ENCODE data around the gene CUX1.
A peak's percentile ranks its signal among the peaks of the same experiment; 100 is the strongest.

The CUX1 gene

DNA sequence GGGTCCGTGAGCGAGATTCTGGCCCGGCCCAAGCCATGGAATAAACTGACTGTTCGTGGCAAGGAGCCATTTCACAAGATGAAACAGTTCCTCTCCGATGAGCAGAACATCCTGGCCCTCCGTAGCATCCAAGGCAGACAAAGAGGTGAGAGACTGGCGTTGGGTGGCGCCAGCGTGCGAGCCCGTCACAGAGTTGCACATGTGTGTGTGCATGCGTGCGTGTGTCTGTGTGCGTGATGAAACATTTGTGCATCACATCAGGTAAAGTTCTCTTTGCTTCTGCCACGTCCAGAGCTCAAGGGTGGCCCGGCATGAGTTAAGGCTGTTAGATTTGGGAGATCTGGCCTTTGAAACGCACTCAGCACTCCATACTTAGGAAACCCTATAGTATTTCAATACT, 379.7 kb downstream of the CUX1 start:
- no peak overlapping the region for H3K4me3 ChIP-seq (ENCODE audit: control insufficient read depth, low read depth, low read length)
- no peak for DNase-seq (ENCODE audit: low read depth)
- TF ChIP-seq, protein P1, sequence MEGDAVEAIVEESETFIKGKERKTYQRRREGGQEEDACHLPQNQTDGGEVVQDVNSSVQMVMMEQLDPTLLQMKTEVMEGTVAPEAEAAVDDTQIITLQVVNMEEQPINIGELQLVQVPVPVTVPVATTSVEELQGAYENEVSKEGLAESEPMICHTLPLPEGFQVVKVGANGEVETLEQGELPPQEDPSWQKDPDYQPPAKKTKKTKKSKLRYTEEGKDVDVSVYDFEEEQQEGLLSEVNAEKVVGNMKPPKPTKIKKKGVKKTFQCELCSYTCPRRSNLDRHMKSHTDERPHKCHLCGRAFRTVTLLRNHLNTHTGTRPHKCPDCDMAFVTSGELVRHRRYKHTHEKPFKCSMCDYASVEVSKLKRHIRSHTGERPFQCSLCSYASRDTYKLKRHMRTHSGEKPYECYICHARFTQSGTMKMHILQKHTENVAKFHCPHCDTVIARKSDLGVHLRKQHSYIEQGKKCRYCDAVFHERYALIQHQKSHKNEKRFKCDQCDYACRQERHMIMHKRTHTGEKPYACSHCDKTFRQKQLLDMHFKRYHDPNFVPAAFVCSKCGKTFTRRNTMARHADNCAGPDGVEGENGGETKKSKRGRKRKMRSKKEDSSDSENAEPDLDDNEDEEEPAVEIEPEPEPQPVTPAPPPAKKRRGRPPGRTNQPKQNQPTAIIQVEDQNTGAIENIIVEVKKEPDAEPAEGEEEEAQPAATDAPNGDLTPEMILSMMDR (conservative IDR thresholded peaks at IDR 0.05; ENCODE audit: control insufficient read depth, insufficient read depth, low read depth, low read length), result no peak

DNA sequence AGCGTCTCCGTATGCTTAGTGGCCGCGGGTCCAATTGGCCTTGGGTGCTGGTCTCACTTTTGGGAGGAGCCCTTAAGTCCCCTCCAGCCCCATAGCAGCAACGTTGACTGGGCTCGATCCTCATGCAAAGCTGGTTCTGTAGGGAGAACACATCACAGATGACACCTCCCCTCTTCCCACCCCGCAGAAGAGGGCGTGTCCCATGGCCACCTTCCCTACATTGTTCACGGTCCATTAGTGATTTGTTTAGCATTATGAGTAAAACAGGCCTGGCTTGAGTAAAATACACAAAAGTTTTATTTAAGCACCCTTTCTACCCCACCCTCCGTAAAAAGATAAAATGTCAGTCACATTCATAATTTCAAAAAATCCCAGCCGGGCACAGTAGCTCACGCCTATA, 380.2 kb downstream of the CUX1 start:
- TF ChIP-seq, protein P1 (conservative IDR thresholded peaks at IDR 0.05; ENCODE audit: control insufficient read depth, insufficient read depth, low read depth, low read length), result no peak
- H3K4me3 ChIP-seq (ENCODE audit: control insufficient read depth, low read depth, low read length), result no peak overlapping the region
- DNase-seq (ENCODE audit: low read depth), result no peak

DNA sequence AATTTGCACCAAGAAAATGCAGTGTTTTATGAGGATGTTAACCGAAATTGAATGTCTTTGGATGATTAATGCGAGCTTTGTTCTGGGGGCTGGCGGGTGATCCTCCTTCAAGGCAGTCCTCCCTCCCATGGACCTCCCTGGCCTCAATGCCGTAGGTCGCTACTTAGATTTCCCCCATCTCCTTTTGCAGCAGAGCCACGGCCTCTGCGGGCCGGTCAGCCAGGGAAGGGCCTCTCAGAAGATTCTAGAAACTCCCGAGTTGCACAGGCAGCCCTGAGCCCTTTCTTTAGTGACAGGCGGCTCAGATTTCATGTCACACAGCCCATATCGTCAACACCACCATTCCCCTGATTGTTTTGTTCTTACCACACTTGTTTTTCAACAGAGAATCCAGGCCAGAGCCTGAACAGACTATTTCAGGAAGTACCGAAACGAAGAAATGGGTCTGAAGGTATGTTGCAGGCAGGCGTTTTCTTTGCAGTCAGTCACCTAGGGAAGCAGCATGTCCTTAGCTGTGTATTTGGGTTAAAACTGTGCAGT, 381.1 kb downstream of the CUX1 start:
- TF ChIP-seq, protein P1 (conservative IDR thresholded peaks at IDR 0.05; ENCODE audit: control insufficient read depth, insufficient read depth, low read depth, low read length), result no peak
- DNase-seq (ENCODE audit: low read depth), result no peak
- H3K4me3 ChIP-seq (ENCODE audit: control insufficient read depth, low read depth, low read length), result no peak overlapping the region

DNA sequence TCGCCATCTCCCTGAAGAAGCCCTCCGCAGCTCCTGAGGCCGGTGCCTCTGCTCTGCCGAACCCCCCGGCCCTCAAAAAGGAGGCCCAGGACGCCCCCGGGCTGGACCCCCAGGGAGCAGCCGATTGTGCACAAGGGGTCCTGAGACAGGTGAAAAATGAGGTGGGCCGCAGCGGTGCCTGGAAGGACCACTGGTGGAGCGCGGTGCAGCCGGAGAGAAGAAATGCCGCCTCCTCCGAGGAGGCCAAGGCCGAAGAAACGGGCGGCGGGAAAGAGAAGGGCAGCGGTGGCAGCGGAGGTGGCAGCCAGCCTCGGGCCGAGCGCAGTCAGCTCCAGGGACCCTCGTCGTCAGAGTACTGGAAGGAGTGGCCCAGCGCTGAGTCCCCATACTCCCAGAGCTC, 384.1 kb downstream of the CUX1 start:
- TF ChIP-seq, protein P1 (conservative IDR thresholded peaks at IDR 0.05; ENCODE audit: control insufficient read depth, insufficient read depth, low read depth, low read length), result no peak
- DNase-seq (ENCODE audit: low read depth), result no peak
- no peak overlapping the region for H3K4me3 ChIP-seq (ENCODE audit: control insufficient read depth, low read depth, low read length)

DNA sequence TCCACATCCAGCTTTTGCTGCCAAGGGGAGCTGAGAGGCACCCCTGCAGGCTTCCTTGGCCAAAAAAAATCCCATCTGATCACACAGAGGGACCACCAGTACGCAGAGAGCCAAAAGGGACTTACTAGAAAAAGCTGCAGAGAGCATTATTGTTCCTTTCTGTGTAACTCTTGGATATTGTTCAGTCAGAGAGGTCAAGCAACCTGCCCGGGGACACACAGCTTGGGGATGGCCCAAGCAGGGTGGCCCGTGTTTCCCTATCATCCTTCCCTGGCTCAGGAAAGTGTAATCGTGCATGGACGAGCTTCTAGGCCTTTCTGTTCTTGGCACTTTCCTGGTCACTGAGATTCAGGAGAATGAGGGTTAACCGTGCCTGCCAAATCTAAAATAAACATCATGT, 385.1 kb downstream of the CUX1 start:
- TF ChIP-seq, protein P1 (conservative IDR thresholded peaks at IDR 0.05; ENCODE audit: control insufficient read depth, insufficient read depth, low read depth, low read length), result no peak
- no peak for DNase-seq (ENCODE audit: low read depth)
- no peak overlapping the region for H3K4me3 ChIP-seq (ENCODE audit: control insufficient read depth, low read depth, low read length)

DNA sequence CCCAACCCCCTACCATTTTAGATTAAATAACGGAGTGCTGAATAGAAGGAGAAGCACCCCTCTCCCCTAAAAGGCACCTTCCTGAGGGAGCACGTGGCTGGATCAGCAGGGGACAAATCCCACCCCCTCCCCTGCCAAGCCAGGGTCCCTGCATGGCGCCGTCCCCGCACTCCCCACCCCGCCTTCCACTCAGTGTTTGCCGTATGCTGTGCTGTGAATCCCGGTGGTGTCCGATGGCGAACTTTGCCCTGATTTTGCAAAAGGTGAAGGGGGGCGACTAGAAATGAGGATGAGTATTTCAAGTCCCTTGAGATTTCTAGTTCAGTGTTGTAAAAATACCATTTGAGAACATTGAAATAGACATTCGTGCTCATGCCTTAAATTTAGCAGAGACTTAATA, 385.8 kb downstream of the CUX1 start:
- TF ChIP-seq, protein P1 (conservative IDR thresholded peaks at IDR 0.05; ENCODE audit: control insufficient read depth, insufficient read depth, low read depth, low read length), result no peak
- H3K4me3 ChIP-seq (ENCODE audit: control insufficient read depth, low read depth, low read length), result no peak overlapping the region
- DNase-seq (ENCODE audit: low read depth), result peak; percentile 10

DNA sequence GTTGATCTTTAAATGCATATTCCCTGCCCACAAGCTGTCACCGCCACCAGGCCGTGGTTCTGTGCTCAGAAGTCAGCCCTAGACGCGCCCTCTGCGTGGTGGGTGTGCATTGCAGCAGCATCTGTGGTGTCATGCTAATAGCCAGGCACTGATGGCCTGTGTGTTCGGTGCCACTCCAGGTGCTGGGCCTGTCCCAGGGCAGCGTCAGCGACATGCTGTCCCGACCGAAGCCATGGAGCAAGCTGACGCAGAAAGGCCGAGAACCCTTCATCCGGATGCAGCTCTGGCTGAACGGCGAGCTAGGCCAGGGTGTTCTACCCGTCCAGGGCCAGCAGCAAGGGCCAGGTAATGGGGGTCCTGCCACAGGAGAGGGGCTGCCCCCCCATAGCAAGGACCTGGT, 386.8 kb downstream of the CUX1 start:
- no peak for DNase-seq (ENCODE audit: low read depth)
- TF ChIP-seq, protein P1 (conservative IDR thresholded peaks at IDR 0.05; ENCODE audit: control insufficient read depth, insufficient read depth, low read depth, low read length), result no peak

More for the DNA sequence above, 386.8 kb downstream of the CUX1 start:
- H3K4me3 ChIP-seq (ENCODE audit: control insufficient read depth, low read depth, low read length), result no peak overlapping the region

Data from fibroblast of mammary gland (primary cell).